GM19468 (cell line): ENCODE data around the gene MOXD1.

ENCODE experiments used
- ATAC-seq: cut with Tn5 transposase; IDR thresholded peaks from one replicate; pipeline ENCODE4 v1.9.1; 2021; ENCODE audit warnings: mild to moderate bottlenecking, moderate library complexity, moderate number of reproducible peaks; ENCODE audit not compliant: unreplicated experiment; ENCODE audit errors: extremely low read depth

The MOXD1 gene

GRCh38 chr6:132401618-132402285 is 477 bp upstream of the MOXD1 start:
- ATAC-seq = no peak

- no peak for ATAC-seq
Observed at GRCh38 chr6:132400555-132400882, 756 bp downstream of the MOXD1 start.

GRCh38 chr6:132399376-132400074 is 1.8 kb downstream of the MOXD1 start:
- no peak for ATAC-seq

GRCh38 chr6:132395015-132395597 is 6.2 kb downstream of the MOXD1 start:
- no peak for ATAC-seq

- no peak for ATAC-seq
Observed at GRCh38 chr6:132392792-132393191, 8.5 kb downstream of the MOXD1 start.

GRCh38 chr6:132392270-132392646 is 9.0 kb downstream of the MOXD1 start:
- no peak for ATAC-seq

- ATAC-seq = no peak
Observed at GRCh38 chr6:132391391-132392269, 9.6 kb downstream of the MOXD1 start.

- no peak for ATAC-seq
Observed at GRCh38 chr6:132390451-132390850, 10.8 kb downstream of the MOXD1 start.

GRCh38 chr6:132390017-132390416 is 11.3 kb downstream of the MOXD1 start:
- no peak for ATAC-seq

GRCh38 chr6:132388291-132388690 is 13.0 kb downstream of the MOXD1 start:
- ATAC-seq = no peak

GRCh38 chr6:132382630-132383175 is 18.6 kb downstream of the MOXD1 start:
- no peak for ATAC-seq

GRCh38 chr6:132381381-132381780 is 19.9 kb downstream of the MOXD1 start:
- ATAC-seq = no peak

- no peak for ATAC-seq
Observed at GRCh38 chr6:132380358-132381029, 20.8 kb downstream of the MOXD1 start.

- no peak for ATAC-seq
Observed at GRCh38 chr6:132369526-132369925, 31.7 kb downstream of the MOXD1 start.

- no peak for ATAC-seq
Observed at GRCh38 chr6:132368916-132369481, 32.3 kb downstream of the MOXD1 start.

- peak; percentile 91 for ATAC-seq
Observed at GRCh38 chr6:132365281-132365907, 35.9 kb downstream of the MOXD1 start.

GRCh38 chr6:132364306-132365074 is 36.8 kb downstream of the MOXD1 start:
- no peak for ATAC-seq

- no peak for ATAC-seq
Observed at GRCh38 chr6:132362442-132363185, 38.7 kb downstream of the MOXD1 start.
